ENCODE measurements around the gene EP400.

Gene EP400

DNA sequence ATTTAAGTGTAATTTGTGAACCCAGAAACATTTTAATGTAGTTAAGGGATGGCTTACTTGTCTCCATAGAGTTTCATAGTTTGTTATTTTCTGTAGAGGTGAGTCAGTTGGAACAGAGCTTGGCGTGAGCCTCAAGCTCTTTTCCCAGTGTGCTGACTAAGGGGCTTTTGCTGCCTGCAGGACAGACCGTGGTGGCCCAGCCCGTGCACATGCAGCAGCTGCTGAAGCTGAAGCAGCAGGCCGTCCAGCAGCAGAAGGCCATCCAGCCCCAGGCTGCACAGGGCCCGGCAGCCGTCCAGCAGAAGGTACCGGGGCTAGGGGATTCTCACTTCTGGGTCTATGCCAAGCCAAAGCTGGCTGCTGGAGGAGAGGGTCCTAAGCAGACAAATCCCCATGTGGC, 117.4 kb downstream of the EP400 start:
- H3K4me3 ChIP-seq (ENCODE audit: low read depth, low read length) = no peak overlapping the region
- ChIA-PET CTCF (interaction anchor here (1.2 kb wide), 1 partner anchor 8 kb away, joined by 3 read pairs; no protein-coding TSS in a partner anchor), POLR2A (no interaction called here)
- DNase-seq (ENCODE audit: low read depth, low spot score) = no peak
- TF ChIP-seq, protein P1, sequence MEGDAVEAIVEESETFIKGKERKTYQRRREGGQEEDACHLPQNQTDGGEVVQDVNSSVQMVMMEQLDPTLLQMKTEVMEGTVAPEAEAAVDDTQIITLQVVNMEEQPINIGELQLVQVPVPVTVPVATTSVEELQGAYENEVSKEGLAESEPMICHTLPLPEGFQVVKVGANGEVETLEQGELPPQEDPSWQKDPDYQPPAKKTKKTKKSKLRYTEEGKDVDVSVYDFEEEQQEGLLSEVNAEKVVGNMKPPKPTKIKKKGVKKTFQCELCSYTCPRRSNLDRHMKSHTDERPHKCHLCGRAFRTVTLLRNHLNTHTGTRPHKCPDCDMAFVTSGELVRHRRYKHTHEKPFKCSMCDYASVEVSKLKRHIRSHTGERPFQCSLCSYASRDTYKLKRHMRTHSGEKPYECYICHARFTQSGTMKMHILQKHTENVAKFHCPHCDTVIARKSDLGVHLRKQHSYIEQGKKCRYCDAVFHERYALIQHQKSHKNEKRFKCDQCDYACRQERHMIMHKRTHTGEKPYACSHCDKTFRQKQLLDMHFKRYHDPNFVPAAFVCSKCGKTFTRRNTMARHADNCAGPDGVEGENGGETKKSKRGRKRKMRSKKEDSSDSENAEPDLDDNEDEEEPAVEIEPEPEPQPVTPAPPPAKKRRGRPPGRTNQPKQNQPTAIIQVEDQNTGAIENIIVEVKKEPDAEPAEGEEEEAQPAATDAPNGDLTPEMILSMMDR (IDR thresholded peaks at IDR 0.05; ENCODE audit: insufficient read depth, low read length, missing control alignments) = no peak

DNA sequence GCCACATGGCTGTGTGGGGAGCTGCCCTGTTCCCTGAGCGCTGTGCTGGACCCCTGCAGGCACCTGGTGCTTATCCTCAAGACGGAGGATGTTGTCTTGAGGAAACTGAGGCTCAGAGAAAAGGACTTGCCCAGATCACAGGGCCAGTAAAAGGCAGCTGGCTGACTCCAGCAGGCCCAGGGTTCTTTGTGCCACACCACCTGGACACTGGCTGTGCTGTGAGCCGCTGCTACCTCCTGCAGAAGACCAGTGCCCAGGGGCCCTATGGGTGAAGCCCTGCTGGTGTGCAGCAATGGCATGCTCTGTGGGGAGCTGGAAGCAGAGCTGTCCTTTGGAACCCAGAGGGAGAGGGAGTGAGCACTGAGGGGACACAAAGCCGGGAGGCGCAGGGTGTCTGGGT, 118.5 kb downstream of the EP400 start:
- ChIA-PET POLR2A (no interaction called here), CTCF (no interaction called here)
- DNase-seq (ENCODE audit: low read depth, low spot score) = no peak
- no peak overlapping the region for H3K4me3 ChIP-seq (ENCODE audit: low read depth, low read length)
- TF ChIP-seq, protein P1 (IDR thresholded peaks at IDR 0.05; ENCODE audit: insufficient read depth, low read length, missing control alignments) = no peak

DNA sequence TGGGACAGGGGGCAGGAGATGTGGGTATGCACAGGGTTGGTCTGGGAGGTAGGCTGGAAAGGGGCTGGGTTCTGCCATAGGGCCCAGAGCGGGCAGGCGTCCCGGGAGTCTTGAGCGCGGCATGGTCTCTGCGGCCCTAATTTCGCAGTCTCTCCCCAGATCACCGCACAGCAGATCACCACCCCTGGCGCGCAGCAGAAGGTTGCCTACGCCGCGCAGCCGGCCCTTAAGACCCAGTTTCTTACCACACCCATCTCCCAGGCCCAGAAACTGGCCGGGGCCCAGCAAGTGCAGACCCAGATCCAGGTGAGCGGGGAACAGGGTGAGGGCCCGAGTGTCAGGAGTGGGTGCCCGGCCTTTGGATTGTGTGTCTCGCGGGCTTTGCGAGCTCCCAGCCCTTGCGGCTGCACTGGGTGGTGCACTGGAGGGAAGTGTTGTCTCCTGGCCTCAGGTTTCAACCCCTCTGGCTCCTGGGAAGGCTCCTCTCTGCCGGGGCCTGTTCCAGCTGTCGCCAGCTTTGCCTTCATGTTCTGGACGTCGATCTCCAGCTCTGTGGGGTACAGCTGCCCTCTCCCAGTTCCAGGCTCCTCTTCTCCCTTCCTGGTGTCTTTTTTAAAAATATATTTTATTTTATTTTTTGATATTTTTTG, 119.7 kb downstream of the EP400 start:
- CTCF ChIA-PET = no interaction called here
- no peak for DNase-seq (ENCODE audit: low read depth, low spot score)
- POLR2A ChIA-PET = no interaction called here
- TF ChIP-seq, protein P1 (IDR thresholded peaks at IDR 0.05; ENCODE audit: insufficient read depth, low read length, missing control alignments) = no peak
- H3K4me3 ChIP-seq (ENCODE audit: low read depth, low read length) = no peak overlapping the region

DNA sequence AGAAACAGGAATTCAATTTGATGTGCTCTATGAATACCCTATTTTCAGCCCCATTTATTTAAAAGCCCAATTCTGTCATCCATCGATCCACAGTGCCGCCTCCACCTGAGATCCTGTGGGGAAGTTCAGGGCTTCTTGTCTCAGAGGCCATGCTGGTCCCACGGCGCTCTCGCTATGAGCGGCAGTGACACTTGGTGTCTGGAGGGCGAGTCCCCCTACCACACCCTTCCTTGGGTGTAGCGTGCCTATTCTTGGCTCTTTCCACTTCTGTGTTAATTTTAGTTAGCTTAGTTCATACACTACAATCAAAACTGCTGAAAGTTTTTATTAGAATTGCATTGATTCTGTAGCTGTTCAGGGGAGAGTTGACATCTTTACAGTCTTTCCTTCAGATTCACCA, 120.6 kb downstream of the EP400 start:
- CTCF ChIA-PET = no interaction called here
- no peak for DNase-seq (ENCODE audit: low read depth, low spot score)
- POLR2A ChIA-PET = no interaction called here
- TF ChIP-seq, protein P1 (IDR thresholded peaks at IDR 0.05; ENCODE audit: insufficient read depth, low read length, missing control alignments) = no peak
- H3K4me3 ChIP-seq (ENCODE audit: low read depth, low read length) = no peak overlapping the region

DNA sequence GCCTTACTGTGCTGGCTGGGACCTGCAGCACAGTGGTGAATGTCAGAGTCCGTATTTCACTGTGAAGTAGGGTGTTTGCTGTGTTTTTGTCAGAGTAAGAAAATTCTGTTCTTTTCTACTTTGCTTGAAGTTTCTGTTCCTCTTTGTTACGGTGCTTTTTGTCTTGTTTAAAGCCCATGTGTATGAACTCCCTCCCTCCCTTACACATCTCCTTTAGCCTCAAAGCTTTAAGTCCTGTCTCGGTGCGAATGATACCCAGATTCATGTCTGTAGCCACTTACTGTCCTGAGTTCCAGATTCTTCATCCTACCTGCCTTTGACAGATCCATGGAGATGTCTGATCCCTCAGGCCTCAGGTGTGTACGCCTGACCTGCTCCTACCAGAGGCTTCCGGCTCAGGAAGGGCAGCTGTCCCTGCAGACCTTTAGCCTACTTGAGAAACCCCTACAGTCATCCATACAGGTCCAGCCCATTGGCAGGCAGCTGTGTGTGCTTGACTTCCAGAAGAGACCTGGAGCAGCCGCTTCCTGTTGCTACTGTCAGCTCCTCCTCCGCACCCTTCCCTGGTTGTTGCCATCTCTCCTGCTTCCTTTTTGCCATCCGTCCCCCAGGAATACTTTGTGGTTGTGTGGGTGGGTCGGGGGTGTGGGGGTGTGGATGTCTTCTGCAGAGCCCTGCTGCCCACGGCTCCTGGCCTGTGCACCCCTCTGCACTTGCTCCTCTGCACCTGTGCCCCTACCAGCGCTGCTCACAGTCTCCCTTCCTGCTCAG, 121.5 kb downstream of the EP400 start:
- CTCF ChIA-PET = no interaction called here
- TF ChIP-seq, protein P1 (IDR thresholded peaks at IDR 0.05; ENCODE audit: insufficient read depth, low read length, missing control alignments) = no peak
- POLR2A ChIA-PET = no interaction called here
- no peak overlapping the region for H3K4me3 ChIP-seq (ENCODE audit: low read depth, low read length)
- no peak for DNase-seq (ENCODE audit: low read depth, low spot score)

DNA sequence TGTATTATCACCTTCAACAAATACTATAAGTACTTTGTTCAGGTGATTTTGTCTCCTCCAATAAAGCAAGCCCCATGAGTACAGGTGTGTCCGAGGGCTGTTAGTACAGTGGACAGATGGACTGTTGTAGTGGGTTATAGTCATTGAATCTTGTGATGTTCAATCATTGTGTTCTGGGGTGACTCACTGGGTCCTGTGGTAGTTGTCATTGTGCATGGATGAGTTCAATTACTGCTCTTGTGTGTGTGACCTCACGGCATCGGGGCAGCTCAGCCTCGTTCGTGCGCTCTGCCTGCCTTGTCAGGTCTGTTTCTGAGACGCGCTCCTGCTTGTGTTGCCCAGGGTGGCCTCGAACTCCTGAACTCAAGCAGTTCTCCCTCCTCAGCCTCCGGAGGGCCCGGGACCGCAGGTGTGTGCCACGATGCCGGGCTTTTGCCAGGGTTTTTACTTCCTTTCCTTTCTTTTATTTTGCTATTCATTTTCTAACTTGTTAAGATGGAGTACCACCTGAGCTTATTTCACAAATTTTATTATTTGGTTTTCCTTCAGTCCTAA, 122.2 kb downstream of the EP400 start:
- H3K4me3 ChIP-seq (ENCODE audit: low read depth, low read length) = no peak overlapping the region
- POLR2A ChIA-PET = no interaction called here
- DNase-seq (ENCODE audit: low read depth, low spot score) = no peak
- CTCF ChIA-PET = no interaction called here
- TF ChIP-seq, protein P1 (IDR thresholded peaks at IDR 0.05; ENCODE audit: insufficient read depth, low read length, missing control alignments) = no peak
